DMS153 treated with DMSO at 0.1 percent for 48 hours (cell line): ENCODE data around the gene SGSM1.
"Not testable (repeated sequence)": the region's sequence is repeated elsewhere in the genome, so short reads cannot be mapped to it uniquely, and the experiment has no call there.

ENCODE experiments used
- DNase-seq: peaks from one replicate; lab custom pipeline; 2025; ENCODE audit not compliant: unreplicated experiment; lab: John Stamatoyannopoulos, UW

The SGSM1 gene

DNA sequence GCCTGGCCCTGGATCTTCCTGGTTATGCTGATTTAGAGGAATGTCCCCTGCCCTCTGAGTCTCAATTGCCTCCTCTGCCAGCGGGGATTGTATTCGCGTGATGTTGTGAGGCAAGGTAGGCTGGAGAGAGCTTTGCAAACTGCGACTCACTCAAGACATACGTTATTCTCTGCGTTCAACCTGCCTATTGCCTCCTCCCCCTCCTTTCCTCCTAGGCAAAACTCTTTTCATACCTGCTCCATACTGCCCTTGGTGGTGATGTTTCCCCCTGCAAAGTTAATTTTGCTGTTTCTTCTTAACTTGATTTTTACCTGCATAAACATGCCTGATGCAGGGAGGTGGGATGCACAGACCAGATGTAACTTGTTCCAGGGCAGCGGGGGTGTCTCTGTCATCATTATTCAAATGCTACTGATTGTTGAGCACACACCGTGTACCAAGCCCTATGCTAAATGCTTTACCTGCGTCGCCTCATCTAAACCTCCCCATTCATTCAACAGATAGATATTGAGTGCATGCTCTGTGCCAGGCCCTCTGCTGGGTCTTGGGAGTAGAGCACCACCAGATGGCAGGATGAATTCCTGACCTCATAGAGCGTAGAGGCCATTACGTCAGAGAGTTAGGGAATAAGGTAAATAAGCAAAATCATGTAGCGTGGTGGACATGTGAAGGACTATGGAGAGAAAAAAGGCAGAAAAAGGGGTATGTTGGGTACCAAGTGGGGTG, 29.0 kb downstream of the SGSM1 start:
- DNase-seq = no peak

DNA sequence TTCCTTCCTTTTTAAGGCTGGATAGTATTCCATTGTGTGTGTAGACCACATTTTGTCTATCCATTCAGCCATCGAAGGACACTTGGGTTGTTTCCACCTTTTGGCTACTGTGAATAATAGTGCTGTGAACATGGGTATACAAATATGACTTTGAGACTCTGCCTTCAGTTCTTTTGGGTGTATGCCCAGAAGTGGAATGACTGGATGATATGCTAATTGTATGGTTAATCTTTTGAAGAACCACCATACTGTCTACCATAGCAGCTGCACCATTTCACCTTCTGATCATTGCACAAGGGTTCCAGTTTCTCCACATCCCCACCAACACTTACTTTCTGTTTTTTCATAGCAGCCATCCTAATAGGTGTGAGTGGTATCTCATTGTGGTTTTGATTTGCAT, 30.3 kb downstream of the SGSM1 start:
- no peak for DNase-seq

DNA sequence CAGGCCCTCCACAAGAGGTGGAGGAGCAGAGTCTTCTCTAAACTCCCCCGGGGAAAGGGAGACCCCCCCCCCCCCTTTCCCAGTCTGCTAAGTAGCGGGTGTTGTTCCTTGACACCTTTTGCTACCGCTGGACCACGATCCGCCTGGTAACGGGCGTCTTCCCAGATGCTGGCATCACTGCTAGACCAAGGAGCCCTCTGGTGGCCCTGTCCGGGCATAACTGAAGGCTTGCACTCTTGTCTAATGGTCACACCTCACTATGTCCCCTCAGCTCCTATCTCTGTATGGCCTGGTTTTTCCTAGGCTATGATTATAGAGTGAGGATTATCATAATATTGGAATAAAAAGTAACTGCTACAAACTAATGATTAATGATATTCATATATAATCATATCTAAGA, 31.5 kb downstream of the SGSM1 start:
- not testable (repeated sequence) for DNase-seq

DNA sequence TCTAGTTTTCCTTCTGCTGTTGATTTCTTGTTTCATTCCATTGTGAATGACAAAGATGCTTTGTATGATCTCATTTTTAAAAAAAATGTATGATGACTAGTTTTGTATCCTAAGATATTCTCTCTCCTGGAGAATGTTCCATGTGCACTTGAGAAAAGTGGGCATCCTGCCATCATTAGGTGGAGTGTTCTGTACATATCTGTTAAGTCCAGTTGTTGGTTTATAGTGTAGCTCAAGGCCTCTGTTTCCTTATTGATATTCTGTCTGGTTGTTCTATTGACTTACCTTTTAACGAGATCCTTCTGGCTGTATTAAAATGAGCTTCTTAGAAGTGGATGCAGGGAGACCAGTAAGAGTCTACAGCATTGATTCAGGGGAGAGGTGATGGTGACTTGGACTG, 35.2 kb downstream of the SGSM1 start:
- no peak for DNase-seq

DNA sequence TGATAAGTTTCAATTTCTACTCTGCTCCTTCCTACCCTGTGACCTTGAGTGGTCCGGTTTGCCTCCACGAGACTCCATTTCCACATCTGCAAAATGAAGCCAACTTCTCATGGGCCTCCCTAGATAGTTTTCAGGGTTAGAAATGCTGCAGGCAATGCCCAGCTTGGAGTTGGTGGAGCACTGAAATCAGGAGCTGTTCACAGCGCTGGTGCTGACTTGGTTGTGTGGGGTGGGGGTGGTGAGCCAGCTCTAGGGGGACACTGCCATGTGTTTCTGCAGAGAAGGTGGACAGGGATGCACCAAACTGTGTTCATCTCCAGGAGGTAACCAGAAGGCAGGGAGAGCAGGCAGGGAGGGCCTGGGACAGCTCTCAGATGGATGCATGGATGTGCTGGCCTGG, 37.0 kb downstream of the SGSM1 start:
- no peak for DNase-seq

DNA sequence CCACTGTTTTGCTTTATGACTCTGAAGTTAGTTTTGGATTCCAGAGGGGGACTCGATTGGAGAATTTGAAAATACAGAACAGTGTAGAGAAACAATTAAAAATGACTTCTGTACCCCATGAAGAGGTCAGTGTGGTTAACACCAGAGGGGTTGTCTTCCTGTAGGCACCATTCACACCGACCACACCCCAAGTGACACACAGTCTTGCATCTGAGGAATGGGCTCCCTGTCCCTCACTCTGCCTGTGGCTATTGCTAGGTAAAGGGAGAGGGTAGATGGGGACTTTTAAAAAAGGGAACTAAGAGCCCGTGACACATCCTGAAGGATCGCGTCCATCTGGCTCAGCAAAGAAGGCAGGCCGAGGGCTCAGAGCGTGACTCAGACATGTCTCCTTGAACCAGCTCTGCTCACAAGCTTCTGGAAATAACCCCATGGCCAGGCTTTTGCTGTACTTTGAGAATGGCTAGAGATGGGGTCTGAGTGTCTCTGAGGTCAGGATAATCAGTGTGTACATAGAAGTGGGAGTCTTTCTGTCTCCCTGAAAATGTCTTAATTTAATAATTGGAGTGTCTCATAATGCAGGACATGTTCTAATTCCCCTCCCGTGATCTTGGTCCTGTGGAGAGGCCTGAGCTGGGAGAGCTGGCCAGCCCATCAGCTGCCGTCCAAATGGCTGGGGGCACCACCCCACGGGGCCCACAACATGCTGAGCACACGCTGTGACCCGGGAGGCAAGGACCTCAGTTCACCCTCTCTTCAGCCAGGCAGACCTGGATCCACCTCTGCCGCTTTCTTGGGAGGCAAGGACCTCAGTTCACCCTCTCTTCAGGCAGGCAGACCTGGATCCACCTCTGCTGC, 39.3 kb downstream of the SGSM1 start:
- DNase-seq = no peak

DNA sequence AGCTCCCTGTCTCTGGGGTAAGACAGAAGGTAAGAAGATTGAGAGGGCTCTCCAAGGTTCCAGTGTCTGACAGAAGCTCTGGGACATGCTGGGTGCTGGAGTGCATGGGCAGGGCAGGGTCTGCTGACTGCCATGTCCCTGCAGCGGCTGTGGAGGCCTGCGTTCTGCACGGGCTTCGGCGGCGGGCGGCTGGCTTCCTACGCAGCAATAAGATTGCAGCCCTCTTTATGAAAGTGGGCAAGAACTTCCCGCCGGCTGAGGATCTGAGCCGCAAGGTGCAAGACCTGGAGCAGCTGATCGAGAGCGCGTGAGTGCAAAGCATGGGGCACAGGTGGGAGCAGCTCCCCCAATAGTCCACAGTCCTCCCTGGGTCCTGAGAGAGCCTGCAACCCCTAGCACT, 41.5 kb downstream of the SGSM1 start:
- DNase-seq = no peak

DNA sequence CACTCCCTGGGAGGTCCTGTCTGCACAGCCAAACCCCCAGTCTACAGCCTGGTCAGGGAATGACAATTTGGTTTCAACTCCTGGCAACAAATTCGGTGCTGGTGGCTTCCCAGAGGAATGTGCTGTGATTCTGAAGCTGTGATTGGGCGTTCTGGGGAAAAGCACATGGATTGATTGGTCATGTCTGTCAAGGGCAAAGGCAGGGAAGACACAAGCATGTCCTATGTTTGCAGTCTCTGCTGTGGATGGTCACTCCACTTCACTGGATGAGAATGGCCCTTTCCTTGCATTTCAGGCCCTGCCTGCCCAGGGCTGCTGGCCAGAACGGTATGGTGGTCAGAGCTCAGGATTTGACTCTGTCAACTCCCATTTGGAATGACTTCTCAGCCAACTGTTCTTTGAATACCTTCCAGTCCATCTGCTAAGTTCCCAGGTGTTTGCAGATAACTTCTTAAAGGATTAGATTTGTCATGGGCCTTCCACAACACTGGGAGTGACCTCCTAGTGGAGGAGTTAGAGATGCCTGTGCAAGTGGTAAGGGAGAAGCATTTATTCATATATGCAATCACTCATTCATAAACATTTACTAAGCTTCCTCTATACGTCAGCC, 42.7 kb downstream of the SGSM1 start:
- DNase-seq = no peak

DNA sequence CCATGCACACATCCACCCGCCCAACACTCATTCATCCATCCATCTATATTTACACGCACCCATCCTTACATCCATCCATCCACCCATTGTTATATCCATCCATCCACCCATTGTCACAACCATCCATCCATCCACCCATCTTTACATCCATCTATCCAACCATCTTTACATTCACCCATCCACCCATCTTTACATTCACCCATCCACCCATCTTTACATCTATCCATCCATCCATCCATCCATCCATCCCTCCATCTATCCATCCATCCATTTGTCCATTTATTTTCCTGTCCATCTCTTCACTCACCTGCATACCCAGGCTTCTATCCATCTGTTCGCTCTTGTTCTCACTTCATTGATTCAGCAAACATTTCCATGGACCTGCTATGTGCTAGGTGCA, 49.8 kb downstream of the SGSM1 start:
- DNase-seq = no peak

DNA sequence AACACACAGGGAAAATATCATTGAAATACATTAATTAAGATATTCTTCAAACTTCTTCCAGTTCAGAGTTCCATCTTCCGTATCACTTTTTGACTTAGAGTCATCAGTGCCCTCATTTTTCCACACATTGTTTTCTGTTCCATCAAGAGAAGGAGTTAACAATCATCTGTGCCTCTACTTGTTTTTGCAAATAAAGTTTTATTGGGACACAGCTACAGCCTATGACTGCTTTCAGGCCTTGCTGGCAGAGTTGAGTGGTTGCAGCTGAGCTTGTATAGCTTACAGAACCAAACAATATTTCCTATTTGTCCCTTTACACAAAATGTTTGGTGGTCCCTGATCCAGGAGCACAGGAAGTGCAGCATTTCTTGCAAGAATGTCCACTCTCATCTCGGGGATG, 51.6 kb downstream of the SGSM1 start:
- DNase-seq = no peak

DNA sequence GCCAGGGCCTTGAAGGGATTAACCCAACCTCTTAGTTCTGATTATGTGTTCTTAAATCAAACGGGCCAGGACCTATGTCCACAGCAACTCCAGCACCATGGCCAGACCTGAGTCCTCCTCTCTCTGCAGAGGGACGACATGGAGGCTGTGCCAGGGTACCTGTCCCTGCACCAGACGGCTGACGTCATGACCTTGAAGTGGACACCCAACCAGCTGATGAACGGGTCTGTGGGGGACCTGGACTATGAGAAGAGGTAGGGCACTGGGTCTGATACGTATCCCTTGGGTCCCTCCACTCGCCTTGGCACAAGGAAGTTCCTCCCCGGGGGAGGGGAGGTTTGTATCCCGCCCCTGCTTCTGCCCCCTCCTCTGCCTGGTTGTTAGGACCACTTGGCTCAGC, 53.6 kb downstream of the SGSM1 start:
- DNase-seq = no peak

DNA sequence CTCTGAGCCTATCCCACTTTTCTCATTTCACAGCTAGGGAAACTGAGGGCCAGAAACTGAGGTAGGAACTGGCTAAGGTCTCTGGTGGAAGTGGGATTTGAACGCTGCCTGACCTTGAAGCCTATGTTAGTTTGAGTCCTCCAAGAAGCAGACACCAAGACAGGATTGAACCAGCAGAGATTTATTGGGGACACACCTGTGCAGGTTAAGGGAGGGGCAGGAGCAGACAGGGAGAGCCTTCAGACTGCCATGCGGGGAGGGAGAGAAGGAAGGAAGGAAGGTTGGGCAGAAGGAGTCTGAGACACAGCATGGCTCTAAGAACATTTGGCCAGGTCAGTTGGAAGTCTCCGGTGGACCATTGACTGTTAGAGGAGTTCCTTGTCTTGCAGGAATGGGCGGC, 59.5 kb downstream of the SGSM1 start:
- no peak for DNase-seq

DNA sequence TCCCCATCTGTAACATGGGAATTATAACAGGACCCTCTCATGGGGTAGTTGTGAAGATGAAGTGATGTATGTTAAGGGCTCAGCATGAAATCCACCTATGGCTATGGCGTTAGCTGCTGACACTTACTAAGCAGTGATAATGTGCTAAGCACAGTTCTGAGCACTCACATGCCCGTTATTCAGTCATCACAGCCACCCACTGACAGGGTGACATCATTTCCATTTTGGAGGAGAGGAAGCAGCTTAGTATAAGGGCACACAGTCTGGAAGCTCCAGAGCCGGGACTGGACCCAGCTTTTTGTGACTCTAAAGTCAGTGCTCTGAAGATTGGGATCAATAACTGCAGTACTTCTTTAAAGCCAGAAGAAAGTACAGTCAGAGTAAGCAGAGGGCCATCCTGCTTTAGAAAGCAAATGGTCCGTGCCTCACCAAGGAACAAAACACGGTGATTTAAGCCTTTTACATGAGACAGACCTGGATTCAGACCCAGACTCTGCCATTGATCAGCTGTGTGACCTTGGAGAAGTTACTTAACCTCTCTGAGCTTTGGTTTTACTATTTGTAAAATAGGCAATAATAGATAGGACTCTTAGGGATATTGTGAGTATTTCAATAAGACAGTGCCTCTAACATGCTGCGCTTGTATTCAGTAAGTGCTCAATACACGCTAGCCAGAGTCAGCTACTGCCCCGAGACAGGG, 61.5 kb downstream of the SGSM1 start:
- DNase-seq = no peak

DNA sequence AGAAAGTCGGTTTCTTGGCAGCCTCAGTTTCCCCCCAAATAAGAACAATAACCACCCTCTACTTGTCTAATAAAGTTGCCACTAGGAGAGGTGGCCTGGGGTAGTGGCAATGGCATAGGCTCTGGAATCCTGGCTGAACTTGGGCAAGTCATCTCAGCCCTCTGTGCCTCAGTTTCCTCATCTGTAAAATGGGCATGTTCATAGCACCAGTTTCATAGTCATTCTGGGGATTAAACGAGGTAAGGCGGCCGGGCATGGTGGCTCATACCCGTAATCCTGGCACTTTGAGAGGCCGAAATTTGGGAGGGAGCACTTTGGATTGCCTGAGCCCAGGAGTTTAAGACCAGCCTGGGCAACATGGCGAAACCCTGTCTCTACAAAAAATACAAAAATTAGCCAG, 63.0 kb downstream of the SGSM1 start:
- no peak for DNase-seq

DNA sequence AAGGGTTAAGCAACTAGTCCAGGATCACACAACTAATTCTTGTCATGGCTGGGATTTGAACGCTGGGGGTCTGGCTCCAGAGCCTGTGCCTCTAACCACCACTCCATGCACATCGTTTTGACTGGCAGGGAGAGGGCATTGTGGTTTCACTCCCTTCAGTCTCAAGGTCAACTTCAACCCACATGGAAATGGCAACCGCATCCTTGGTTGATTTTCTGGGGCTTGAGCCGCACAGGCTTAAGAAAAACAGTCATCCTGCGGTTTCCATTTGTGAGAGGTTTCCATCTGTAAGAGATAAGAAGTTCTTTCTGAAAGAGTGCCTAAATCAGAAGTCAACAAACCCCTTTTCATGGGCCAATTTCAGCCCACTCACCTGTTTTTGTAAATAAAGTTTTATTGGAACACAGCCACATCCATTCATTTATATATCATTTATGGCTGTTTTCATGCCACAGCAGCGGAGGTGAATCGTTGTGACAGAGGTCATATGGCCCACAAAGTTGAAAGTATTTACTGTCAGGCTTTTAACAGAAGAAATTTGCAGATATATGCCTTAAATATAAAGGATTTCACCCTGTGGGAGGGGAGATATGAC, 65.7 kb downstream of the SGSM1 start:
- no peak for DNase-seq

DNA sequence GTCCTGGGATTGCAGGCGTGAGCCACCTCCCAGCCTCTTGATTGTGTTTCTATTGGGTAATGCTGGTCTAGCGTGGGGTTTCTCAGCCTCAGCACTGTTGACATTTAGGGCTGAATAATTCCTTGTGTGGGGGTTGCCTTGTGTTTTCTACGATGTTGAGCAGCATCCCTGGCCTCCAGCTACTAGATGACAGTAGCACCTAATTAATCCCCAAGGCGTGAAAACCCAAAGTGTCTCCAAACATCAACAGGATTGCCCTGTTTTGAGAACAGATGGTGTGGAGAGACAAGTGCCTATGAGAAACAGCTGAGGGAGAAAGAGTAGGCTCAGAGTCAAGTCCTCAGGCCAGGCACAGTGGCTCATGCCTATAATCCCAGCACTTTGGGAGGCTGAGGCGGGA, 67.2 kb downstream of the SGSM1 start:
- DNase-seq = no peak

DNA sequence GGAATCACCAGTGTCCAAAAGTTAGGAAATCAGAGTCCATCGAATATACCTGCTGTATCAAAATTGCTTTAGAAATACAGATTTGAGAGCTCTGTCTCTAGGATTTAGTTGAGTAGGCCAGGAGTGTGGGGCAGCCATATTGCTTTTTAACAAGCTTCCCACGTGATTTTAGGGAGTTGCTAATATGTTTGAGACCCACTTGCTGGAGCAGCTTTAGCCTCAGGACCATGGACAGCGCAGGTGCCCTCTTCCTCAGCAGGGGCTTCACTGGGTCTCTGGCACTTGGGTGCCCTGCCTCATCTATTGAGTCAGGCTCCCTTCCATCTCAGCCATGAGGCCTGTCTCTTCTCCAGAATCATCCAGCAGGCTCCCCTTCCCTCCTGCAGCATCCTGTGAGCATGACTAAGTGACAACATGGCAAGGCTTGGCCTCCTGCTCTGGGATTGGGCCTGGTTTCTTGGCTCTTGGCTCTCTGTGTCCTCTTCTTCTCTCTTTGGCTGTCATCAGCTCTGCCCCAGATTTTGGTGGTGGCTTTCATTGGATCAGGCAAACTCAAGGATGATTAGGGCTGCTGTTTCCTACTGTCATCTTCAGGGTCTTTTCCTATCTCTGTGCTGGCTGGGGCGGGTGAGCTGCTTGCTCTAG, 70.0 kb downstream of the SGSM1 start:
- DNase-seq = no peak

DNA sequence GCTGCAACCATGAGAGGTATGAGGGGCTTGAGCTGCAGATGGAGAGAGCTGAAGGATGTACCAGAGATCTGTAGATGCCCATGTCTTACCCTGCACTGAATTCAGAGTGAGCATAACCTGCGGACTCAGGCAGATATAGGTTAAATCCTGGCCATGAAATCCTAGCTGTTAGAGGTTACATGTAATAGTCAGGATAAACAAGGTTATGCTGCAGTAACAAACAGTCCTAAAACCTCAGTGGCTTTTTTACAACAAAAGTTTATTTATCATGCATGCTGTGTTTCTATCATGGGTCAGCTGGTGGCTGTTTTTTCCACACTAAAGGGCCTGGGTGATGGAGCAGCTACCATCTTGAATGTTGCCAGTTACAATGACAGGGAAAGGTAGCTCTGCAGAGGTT, 70.7 kb downstream of the SGSM1 start:
- DNase-seq = no peak

DNA sequence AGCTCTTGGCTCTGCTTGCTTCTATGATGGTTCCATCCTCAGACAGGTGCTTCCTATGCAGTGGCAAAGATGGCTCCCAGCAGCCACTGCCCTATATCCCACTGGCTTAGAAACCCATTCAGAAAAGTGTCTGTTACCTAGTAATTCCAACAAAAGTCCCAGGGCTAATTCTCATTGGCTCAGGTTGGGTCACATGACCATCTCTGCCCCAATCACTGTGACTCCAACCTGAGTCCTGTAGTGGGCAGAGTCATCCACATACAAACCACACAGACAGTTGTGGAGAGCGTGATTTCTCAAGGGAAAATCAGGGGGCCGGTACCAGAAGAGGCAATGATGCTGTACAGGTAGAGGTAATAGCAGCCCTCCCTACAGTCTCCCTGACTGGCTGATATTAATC, 73.0 kb downstream of the SGSM1 start:
- DNase-seq = no peak

DNA sequence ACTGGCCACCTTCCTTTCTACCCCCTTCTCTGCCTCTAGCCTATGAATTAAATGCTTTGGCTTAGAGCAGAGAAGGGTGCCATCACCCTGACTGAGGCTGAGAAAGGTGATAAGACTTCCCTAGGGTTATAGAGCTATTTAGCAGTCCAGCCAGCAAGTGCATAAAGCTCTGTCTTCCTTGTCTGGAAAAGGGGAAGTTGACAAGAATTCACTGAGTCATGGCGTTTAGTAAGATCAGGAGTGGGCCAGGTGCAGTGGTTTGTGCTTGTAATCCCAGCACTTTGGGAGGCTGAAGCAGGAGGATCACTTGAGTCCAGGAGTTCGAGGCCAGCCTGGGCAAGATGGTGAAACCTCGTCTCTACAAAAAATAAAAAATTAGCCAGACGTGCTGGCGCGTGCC, 77.4 kb downstream of the SGSM1 start:
- DNase-seq = no peak

DNA sequence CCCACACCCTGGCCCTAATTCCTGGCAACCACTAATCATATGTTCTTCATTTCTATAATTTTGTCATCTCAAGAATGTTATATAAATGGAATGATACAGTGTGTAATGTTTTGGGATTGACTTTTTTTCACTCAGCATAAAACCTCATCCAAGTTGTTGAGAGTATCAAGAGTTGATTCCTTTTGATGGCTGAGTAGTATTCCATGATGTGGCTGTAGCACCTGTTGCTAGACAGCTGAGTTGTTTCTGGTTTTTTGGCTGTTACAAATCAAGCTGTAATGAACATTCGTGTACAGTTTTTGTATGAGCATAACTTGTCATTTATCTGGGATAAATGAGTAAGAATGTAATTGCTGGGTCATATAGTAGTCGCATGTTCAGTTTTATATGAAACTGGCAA, 81.2 kb downstream of the SGSM1 start:
- DNase-seq = no peak
